ENCODE measurements around the gene DNAH3. TPM values are rescaled to one million over a fixed set of nuclear protein-coding genes. Genes with fewer than 3 reads are reported as not detected.
"Not testable (repeated sequence)": the region's sequence is repeated elsewhere in the genome, so short reads cannot be mapped to it uniquely, and the experiment has no call there.

DNAH3 gene, protein sequence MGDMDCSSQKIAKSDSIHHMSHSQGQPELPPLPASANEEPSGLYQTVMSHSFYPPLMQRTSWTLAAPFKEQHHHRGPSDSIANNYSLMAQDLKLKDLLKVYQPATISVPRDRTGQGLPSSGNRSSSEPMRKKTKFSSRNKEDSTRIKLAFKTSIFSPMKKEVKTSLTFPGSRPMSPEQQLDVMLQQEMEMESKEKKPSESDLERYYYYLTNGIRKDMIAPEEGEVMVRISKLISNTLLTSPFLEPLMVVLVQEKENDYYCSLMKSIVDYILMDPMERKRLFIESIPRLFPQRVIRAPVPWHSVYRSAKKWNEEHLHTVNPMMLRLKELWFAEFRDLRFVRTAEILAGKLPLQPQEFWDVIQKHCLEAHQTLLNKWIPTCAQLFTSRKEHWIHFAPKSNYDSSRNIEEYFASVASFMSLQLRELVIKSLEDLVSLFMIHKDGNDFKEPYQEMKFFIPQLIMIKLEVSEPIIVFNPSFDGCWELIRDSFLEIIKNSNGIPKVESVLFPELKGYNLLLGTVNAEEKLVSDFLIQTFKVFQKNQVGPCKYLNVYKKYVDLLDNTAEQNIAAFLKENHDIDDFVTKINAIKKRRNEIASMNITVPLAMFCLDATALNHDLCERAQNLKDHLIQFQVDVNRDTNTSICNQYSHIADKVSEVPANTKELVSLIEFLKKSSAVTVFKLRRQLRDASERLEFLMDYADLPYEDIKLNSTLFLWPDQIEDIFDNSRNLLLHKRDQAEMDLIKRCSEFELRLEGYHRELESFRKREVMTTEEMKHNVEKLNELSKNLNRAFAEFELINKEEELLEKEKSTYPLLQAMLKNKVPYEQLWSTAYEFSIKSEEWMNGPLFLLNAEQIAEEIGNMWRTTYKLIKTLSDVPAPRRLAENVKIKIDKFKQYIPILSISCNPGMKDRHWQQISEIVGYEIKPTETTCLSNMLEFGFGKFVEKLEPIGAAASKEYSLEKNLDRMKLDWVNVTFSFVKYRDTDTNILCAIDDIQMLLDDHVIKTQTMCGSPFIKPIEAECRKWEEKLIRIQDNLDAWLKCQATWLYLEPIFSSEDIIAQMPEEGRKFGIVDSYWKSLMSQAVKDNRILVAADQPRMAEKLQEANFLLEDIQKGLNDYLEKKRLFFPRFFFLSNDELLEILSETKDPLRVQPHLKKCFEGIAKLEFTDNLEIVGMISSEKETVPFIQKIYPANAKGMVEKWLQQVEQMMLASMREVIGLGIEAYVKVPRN (N-terminal part only)
- 0.58 TPM for total RNA-seq

DNA sequence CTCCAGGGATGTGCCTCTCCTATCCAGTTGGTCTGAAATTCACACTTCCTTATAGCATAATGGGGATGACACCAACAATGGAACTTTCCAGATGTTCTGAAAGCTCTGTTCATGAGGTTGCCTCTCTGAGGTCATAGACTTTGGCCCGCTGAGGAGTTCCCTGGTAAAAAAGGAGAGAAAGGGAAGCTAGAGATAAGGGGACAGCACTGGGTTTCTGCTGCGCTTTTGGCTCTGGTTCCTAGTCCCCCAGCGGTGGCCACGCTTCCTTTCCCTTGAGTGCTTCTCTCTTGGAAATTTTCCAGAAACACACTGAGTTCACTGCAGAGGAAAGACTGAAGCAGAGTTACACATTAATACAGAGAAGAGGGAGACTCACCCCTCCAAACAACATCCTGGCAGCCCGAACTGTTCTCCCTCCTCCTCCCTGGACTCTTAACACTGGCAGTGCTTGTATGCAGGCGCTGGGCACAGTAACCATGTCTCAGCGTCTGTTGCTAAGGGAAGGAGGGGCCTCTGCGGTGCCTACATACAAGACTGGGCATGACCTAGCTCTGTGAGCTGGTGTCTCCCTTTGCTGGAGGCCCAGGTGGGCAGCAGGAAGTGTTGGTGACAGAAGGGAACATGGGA is at the start of gene DNAH3:
Gene DNAH3, minus strand, starts transcription at position 472 of the 627 bp plus-strand sequence. CDS start 527 bp downstream, outside the sequence.
- DNase-seq (ENCODE audit: low spot score) = no peak

DNA sequence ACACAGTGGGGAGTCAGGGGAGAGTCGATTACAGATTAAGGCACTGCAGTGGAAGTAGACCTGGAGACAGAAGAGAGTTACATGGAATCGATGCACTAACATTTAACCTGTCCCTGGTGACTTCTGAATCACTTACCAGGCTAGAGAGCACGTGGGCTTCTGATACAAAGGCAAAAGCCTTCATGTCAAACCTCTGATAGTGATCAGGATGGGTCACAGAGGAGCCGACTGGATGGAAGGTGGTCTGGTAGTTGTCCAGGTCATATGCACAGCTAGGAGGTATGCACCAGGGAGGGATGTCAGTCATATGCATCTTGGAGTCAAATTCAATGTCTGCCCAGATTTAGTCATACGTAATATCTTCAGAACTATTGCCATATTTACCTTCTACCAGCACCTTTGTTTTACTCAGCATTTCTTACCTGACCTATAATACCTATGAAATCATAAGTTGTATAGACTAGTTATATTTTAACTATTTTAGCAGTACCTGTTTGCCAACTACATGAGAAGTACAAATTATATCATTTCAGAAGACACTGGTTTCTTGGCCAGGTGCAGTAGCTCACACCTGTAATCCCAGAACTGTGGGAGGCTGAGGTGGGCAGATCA is 49.1 kb upstream of the DNAH3 start:
- DNase-seq (ENCODE audit: low spot score) = peak; percentile 20

DNA sequence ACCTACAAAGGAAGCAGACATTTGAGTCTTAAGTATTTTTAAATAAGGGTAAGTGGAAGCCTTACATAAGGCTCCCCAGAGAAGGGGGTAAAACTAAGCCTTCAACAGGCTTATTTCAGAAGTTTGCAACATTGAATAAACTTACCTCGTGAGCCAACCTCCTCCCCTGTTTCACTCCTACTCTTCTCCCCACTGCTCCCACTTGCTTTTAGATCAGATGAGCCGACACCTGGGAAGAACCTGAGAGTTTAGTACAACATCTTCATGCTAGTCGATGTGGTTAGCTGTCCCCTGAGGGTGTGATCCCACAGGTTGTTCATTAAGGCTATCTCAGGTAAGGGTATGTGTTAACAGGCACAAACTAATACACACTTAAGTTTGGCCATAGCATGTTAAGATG is 47.0 kb upstream of the DNAH3 start:
- DNase-seq (ENCODE audit: low spot score) = no peak

DNA sequence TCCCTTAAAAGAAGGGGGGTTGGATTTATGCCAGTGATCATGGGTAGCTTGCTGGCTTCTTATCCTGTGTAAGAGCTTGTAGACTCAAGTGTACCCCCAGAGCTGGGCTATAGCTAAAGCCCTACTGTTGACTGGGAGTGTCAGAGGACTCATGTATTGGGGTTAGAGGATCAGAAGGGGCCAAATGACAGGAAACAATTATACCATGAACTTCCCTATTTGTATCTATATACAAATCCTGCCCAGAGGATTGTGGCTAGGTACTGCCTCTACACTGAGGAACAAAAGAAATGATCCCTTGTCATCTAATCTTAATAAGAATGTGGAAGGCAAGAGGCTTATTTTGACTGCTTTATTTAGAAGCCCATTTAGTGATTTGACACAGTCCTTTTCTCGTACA is 46.5 kb upstream of the DNAH3 start:
- no peak for DNase-seq (ENCODE audit: low spot score)

DNA sequence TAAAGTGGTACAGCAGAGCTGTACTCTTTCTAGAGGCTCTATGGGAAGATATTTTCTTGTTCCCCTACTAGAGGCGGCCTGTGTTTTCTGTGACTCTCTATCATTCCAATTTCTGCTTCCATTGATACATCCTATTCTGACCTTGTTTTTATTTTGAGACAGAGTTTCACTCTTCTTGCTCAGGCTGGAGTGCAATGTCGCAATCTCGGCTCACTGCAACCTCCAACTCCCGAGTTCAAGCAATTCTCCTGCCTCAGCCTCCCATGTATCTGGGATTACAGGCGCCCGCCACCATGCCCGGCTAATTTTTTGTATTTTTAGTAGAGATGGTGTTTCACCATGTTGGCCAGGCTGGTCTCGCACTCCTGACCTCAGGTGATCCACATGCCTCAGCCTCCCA is 44.7 kb upstream of the DNAH3 start:
- DNase-seq (ENCODE audit: low spot score) = not testable (repeated sequence)

DNA sequence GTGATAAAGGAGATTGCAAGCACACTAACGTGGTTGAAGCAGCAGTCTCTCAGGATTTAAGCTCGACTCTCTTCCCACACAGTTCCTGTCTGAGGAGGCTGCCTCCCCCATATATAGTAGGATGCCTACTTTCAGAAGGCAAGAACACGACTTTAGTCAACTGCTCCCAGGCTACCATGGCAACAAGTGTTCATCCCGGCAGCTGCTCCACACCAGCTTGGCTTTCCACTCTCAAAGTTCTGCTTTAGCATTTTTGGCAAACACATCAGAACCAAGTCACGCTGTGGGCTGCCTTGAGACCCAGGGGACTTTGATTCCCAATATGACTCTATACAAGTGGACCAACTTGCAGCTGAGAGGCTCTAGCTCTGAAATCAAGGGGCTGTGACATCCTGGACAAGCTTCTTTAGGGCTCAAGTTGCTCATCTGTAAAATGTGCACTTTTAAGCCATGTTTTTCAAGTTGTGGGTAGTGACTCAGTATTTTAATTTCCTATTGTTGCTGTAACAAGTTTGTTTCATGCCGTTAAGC is 44.2 kb upstream of the DNAH3 start:
- no peak for DNase-seq (ENCODE audit: low spot score)

DNA sequence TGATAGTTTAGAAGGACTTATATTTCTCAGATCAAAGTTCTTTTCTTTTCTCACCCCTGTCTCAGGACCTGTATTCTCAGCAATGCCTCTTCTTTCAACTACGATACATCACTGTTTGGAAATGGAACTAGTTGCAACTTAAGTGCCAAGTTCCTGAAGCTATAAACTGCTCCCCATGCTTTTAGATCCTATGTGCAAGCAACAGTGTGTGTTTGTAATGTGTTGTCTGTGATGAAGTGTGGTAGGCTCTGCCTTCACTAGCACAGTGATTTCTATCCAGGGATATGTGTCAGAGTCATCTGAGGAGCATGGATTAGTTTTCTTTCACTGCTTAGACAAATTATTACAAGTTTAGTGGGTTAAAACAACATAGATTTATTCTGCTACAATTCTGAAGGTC is 42.3 kb upstream of the DNAH3 start:
- DNase-seq (ENCODE audit: low spot score) = no peak

DNA sequence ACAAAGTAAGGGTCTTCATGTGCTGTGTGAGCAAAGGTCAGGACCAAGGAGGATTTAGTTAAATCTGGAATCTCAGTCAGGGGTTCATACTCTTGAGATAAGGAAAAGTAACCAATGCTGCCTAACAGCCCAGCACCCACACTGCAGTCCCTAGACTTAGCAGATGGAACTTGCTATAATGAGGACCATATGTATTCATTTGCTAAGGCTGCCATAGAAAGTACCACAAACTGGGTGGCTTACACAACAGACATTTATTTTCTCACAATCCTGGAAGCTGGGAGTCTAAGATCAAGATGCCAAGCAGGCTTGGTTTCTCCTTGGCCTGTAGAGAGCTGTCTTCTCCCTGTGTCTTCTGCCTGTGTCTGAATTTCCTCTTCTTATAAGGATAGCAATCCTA is 40.0 kb upstream of the DNAH3 start:
- DNase-seq (ENCODE audit: low spot score) = no peak

DNA sequence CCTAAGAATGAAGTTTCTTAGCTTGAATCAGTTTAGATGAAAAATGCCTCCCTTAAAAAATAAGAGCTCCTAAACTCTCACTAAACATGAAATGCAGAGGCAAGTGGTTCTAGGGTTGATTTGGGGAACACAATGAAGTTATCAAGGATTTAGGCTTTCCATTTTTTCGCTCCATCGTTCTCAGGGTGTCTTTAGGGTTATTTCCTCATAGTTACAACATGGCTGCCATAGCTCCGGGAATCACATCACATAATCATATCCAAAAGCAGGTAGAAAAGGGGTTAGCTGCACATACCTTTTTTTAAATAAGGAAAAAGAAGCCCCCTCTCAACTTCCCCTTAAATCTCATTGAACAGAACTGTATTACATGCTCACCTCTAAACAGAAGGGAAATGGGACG is 39.4 kb upstream of the DNAH3 start:
- DNase-seq (ENCODE audit: low spot score) = no peak

DNA sequence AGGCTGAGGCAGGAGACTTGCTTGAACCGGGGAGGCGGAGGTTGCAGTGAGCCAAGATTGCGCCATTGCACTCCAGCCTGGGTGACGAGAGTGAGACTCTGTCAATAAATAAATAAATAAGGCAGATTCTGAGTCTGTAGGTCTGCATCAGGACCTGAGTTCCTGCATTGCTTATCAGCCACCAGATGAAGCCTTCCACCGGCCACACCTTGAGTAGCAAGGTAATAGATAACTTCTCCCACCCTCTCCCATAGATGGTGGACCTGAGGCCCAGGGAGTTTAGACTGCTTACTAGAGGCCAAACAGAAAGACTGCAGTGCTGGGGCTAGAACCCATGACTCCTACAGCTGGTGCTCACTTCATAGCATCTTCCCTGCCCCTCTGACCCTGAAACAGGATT is 38.7 kb upstream of the DNAH3 start:
- no peak for DNase-seq (ENCODE audit: low spot score)

DNA sequence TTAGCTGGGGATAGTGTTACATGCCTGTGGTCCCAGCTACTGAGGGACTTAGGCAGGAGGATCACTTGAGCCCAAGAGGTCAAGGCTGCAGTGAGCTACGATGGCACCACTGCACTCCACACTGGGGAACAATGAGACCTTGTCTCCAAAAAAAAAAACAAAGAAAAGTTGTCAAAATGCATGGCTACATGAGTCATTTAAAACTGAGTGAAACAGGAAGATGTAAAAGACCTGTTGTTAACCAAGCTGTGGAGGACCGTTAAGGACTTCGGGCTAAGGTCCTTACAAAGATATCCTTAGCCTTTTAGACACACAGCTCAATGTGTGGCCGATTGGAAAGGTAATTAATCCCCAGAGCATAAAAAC is 35.7 kb upstream of the DNAH3 start:
- no peak for DNase-seq (ENCODE audit: low spot score)

DNA sequence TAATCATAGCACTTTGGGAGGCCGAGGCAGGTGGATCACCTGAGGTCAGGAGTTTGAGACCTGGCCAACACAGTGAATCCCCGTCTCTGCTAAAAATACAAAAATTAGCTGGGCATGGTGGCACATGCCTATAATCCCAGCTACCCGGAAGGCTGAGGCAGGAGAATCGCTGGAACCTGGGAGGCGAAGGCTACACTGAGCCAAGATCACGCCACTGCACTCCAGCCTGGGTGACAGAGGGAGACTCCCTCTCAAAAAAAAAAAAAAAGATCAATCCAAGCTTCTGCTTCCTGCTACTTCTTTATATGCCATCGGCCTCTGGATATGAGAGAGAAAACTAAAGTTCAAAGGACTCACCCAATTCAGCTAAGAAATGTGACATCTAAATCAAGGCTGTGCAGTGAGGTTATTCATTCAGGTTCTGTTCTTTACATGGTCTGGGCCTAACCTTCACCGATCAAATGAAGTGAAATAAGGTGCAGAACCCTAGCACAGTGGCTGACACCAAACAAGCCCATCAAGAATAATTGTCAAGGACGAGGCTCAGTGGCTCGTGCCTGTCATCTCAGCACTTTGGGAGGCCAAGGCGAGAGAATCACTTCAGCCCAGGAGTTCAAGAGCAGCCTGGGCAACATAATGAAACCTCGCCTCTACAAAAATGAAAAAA is 35.1 kb upstream of the DNAH3 start:
- DNase-seq (ENCODE audit: low spot score) = peak; percentile 21

DNA sequence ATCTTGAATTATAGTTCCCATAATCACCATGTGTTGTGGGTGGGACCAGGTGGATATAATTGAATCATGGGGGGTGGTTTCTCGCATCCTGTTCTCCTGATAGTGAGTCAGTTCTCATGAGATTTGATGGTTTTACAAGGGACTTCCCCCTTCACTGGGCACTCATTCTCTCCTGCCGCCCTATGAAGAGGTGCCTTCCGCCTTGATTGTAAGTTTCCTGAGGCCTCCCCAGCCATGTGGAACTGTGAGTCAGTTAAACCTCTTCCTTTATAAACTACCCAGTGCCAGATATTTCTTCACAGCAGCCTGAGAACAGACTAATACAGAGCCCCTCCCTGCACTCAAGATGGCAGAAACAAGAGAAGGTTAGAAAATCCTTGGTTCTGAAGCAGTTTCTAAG is 34.2 kb upstream of the DNAH3 start:
- no peak for DNase-seq (ENCODE audit: low spot score)

DNA sequence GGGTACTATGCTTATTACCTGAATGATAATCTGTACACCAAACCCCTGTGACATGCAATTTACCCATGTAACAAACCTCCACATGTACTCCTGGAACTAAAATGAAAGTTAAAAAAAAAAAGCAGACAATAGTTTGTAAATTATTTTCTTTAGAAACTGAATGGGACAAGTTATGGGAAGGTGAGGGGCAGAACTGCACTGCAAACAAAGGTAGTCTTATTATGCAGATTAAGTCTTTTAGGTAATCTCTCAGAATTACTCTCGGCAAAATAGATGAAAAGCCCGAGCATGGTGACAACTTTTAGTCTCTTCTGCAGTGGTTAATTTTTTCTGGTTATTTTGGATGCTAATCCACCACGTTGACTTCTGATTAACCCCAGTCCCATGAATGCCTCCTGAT is 33.3 kb upstream of the DNAH3 start:
- DNase-seq (ENCODE audit: low spot score) = no peak

DNA sequence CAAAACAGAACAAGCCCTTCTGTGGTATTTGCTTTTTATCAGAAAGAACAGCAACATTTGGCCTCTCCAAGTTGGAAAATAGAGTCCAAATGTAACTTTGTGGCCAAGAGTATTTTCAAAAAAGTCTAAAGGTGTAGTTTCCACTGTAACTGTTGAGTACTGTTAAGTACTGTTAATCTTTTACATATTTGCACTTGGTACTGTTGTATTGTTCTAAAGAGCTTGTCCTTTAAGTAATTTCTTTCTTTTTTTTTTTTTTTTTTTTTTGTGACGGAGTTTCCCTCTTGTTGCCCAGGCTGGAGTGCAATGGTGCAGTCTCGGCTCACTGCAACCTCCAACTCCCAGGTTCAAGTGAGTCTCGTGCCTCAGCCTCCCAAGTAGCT is 29.3 kb upstream of the DNAH3 start:
- DNase-seq (ENCODE audit: low spot score) = no peak

DNA sequence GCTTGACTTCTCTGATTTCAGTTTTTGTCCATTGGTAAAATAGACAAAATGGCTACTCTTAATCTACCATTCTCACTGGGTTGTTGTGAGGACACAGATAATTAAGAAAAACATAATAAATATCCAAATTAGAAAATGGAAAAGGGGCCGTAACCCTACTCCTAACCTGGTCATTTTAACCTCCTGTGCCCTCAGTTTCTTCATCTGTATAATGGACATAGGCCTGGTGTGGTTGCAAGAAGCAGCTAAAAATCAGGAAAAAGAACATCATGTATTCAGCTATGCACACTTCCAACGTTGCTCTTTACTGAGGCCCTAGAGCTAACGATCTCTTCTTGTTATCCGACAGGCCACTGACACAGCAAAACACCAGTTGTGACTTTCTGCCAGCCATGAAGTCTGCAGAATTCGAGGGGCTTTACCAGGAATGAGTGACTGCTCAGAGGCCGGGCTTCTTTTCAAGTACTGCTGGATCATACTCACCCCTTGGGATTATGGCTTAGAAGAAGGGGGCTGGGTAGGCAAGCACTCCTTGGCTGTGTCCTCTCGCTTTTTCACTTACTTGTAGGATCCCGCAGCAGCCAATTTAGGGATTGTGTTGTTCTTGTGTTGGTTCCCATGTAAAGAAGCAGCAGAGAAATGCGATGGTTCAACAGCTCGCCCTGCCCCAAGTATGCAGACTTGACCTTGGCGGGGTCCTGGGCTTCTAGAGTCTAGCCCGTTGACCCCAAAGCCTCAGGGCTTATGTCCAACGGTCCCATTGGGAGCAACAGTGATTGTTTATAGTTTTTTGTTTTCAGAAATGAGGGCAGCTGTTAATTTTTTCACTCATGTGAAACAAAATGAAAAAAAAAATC is 28.7 kb upstream of the DNAH3 start:
- DNase-seq (ENCODE audit: low spot score) = no peak

DNA sequence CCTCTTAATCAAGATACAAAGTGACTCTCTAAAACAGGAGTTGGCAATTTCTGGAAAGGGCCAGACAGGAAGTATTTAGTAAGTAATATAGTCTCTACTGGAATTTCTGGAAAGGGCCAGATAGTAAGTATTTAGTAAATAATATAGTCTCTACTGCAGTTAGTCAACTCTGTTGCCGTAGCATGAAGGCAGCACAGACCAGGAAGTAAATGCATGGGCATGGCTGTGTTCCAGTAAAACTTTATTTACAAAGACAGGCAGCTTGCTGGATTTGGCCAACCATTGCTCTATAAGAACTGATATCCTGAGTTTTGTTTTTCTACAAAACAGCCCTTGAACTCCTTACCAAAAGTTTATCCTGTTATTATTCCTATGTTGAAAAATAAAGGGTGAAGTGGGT is 24.8 kb upstream of the DNAH3 start:
- DNase-seq (ENCODE audit: low spot score) = no peak

DNA sequence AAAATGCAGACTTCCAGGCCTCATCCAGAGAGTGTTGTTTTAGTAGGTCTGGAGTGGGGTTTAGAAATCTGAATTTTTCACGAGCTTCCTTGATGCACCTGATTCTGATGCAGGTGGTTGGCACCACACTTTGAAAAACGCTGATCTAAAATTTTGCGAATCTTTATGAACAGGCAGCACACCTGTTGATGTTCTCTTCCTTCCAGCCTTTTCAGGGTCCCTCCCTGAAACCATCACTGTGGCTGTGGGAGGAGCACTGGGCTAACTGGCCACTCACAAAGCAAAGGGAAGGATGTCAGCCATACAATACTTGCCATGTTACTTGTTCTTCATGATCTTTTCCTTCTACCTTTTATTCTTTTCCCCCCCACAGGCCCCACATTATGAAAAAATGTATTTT is 22.0 kb upstream of the DNAH3 start:
- DNase-seq (ENCODE audit: low spot score) = no peak

DNA sequence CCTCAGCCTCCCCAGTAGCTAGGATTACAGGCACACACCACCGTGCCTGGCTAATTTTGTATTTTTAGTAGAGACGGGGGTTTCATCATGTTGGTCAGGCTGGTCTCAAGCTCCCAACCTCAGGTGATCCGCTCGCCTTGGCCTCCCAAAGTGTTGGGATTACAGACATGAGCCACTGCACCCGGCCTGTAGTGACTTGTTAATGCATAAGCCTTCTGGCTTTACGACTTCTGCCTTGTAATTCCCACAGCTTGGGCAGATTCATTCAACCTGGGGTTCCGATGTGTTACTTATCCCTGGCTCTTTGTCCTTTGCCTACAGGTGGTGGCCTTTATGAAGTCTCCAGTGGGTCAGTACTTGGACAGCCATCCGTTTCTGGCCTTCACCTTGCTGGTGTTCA is 19.5 kb upstream of the DNAH3 start:
- not testable (repeated sequence) for DNase-seq (ENCODE audit: low spot score)
